Left cardiac atrium (tissue), 4 donors: ENCODE data around the gene USP2. TPM values are rescaled to one million over a fixed set of nuclear protein-coding genes. Genes with fewer than 3 reads are reported as not detected.

Experiments
- ATAC-seq, 2 donors: fragments of 200-7000 bp; cut with Tn5 transposase; one replicate each; pipeline ENCODE4 v1.9.1; 2020; ENCODE audit warnings: mild to moderate bottlenecking in 2 of 2, moderate library complexity in 2 of 2
- DNase-seq: peaks from one replicate; pipeline ENCODE4 v3.0.0-alpha.2; 2020
- intact Hi-C, 2 donors: fragments of 100-400 bp; cut with DNase I; formaldehyde crosslinking; loops; one replicate each; pipeline versions ENCODE4 v1.14.1 to v1.15.1; 2022 to 2023
- total RNA-seq, 2 donors: library from RNA; stranded (reverse); fragmentation: NEBNext Ultra II Directional; extraction: Animal tissue kit (Norgen Biotek cat#: 25700); gene quantifications; one replicate each; pipeline ENCODE4 v1.2.1, GENCODE V29; 2021
- donor health status: DM: no; HTN: yes; CAD: no.
- donor health status: DM: no; HTN: yes; CAD: no; lungs with severe emphysema.
- donor health status: DM: yes; HTN: yes; CAD: no.
- donor health status: Dilated cardiomyopathy.

The USP2 gene
- total RNA-seq, 2 donors from 2014 or later: 65.8 to 68.8 TPM

- DNase-seq: no peak
- ATAC-seq: no peak
- intact Hi-C loops: loop anchor here in 1 of 2 donors (5.0 kb wide), 1 partner anchor 117 kb away; no protein-coding TSS in a partner anchor
These were observed 26.2 kb downstream of the USP2 start for GRCh38 chr11:119355091-119355843.

- DNase-seq (peak; percentile 38), ATAC-seq (peak in 1 of 2 donors; percentile 28)
- intact Hi-C loops: no loop called here
These were observed 28.6 kb downstream of the USP2 start for GRCh38 chr11:119352857-119353260.

- intact Hi-C loops: no loop called here
- DNase-seq (no peak), ATAC-seq (no peak)
These were observed 30.3 kb downstream of the USP2 start for GRCh38 chr11:119351232-119351631.

- ATAC-seq: no peak
- intact Hi-C loops: no loop called here
- no peak for DNase-seq
These were observed 31.2 kb downstream of the USP2 start for GRCh38 chr11:119350302-119350701.

- ATAC-seq: no peak
- DNase-seq: no peak
- intact Hi-C loops: no loop called here
These were observed 33.4 kb downstream of the USP2 start for GRCh38 chr11:119347940-119348605.

- intact Hi-C loops: no loop called here
- DNase-seq (no peak), ATAC-seq (peak in 1 of 2 donors; percentile 34)
These were observed 34.2 kb downstream of the USP2 start for GRCh38 chr11:119347242-119347641.

GRCh38 chr11:119346605-119347004 lies 34.9 kb downstream of the USP2 start, which contains the start of gene MFRP:
Gene MFRP (minus strand): TSS chr11:119346705. CDS start chr11:119346513, 192 bp downstream.
- DNase-seq (no peak), ATAC-seq (no peak)
- intact Hi-C loops: no loop called here

GRCh38 chr11:119345685-119346084 lies 35.8 kb downstream of the USP2 start:
- ATAC-seq (no peak), DNase-seq (no peak)
- intact Hi-C loops: no loop called here

- DNase-seq: no peak
- ATAC-seq: no peak
- intact Hi-C loops: no loop called here
These were observed 37.0 kb downstream of the USP2 start for GRCh38 chr11:119344291-119345010.

- ATAC-seq: no peak
- intact Hi-C loops: no loop called here
These were observed 37.8 kb downstream of the USP2 start for GRCh38 chr11:119343726-119344125.

GRCh38 chr11:119342362-119343130 lies 38.9 kb downstream of the USP2 start:
- ATAC-seq (no peak), DNase-seq (no peak)
- intact Hi-C loops: no loop called here

More at GRCh38 chr11:119343726-119344125, 37.8 kb downstream of the USP2 start:
- DNase-seq: no peak

GRCh38 chr11:119342023-119342300 lies 39.5 kb downstream of the USP2 start:
- no peak for DNase-seq
- intact Hi-C loops: no loop called here
- ATAC-seq: no peak

GRCh38 chr11:119341222-119342022 lies 40.1 kb downstream of the USP2 start:
- intact Hi-C loops: no loop called here
- peak in 1 of 2 donors; percentile 1 for ATAC-seq
- no peak for DNase-seq

GRCh38 chr11:119340335-119341221 lies 40.9 kb downstream of the USP2 start, which contains the start of gene C1QTNF5:
Gene C1QTNF5 (minus strand): TSS chr11:119340883. CDS start chr11:119340397, 486 bp downstream.
- intact Hi-C loops: no loop called here
- DNase-seq (peak; percentile 92), ATAC-seq (peak; percentile 68 to 70)

- DNase-seq (peak; percentile 85), ATAC-seq (peak; percentile 75 to 79)
- intact Hi-C loops: loop anchor here in 1 of 2 donors (5.0 kb wide), 1 partner anchor 33 kb away; no protein-coding TSS in a partner anchor
These were observed 41.7 kb downstream of the USP2 start for GRCh38 chr11:119339589-119340334.

GRCh38 chr11:119338965-119339588 lies 42.4 kb downstream of the USP2 start:
- intact Hi-C loops: loop anchor here in 1 of 2 donors (5.0 kb wide), 1 partner anchor 33 kb away; no protein-coding TSS in a partner anchor
- DNase-seq (no peak), ATAC-seq (no peak)
